Measurements from ENCODE around the gene SLAIN2. TPM values are rescaled to one million over a fixed set of nuclear protein-coding genes. Genes with fewer than 3 reads are reported as not detected.
"Not testable (repeated sequence)": the region's sequence is repeated elsewhere in the genome, so short reads cannot be mapped to it uniquely, and the experiment has no call there.

SLAIN2 gene
- total and polyA plus RNA-seq, 3 donors from 2014 or later, result 57.3 to 255 (median 75.8) TPM

- no peak overlapping the region for H3K27ac ChIP-seq
- WGBS, 2 donors, result 67 to 78% methylated on average over 10 of the region's 10 CpGs
- no peaks in the 10 kb centered on the region for H3K36me3 ChIP-seq (ENCODE audit: low read depth, missing control alignments)
- H3K27me3 ChIP-seq, result no peaks in the 10 kb centered on the region
- no peaks in the 10 kb centered on the region for H3K9me3 ChIP-seq
- peak overlapping the region in 1 of 2 donors; percentile 11 for H3K4me3 ChIP-seq
- DNase-seq, result no peak
- TF ChIP-seq, protein P1, sequence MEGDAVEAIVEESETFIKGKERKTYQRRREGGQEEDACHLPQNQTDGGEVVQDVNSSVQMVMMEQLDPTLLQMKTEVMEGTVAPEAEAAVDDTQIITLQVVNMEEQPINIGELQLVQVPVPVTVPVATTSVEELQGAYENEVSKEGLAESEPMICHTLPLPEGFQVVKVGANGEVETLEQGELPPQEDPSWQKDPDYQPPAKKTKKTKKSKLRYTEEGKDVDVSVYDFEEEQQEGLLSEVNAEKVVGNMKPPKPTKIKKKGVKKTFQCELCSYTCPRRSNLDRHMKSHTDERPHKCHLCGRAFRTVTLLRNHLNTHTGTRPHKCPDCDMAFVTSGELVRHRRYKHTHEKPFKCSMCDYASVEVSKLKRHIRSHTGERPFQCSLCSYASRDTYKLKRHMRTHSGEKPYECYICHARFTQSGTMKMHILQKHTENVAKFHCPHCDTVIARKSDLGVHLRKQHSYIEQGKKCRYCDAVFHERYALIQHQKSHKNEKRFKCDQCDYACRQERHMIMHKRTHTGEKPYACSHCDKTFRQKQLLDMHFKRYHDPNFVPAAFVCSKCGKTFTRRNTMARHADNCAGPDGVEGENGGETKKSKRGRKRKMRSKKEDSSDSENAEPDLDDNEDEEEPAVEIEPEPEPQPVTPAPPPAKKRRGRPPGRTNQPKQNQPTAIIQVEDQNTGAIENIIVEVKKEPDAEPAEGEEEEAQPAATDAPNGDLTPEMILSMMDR (IDR thresholded peaks at IDR 0.05), result no peak
- no peak for TF ChIP-seq POLR2A (IDR thresholded peaks at IDR 0.05)
- H3K4me1 ChIP-seq, result no peaks in the 10 kb centered on the region
- intact Hi-C loops (cut with DNase I; ENCODE audit: low total_unique reads), result loop anchor here (5.0 kb wide), 1 partner anchor 132 kb away; no protein-coding TSS in a partner anchor
These were observed 107.8 kb downstream of the SLAIN2 start for GRCh38 chr4:48449151-48449550.

DNA sequence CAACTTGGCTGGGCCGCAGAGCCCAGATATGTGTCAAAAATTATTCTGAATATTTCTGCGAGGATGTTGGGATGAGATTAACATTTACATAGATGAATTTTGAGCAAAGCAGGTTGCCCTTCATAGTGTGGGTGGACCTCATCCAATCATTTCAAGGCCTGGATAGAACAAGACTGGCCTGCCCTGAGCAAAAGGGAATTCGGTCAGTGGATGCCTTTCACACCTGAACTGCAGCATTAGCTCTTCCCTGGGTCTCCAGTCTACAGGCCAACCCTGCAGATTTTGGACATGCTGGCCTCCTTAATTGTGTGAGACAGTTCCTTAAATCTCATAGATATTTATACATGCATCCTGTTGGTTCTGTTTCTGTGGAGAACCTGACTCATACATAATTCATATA lies 109.4 kb downstream of the SLAIN2 start:
- no peak for DNase-seq
- H3K36me3 ChIP-seq (ENCODE audit: low read depth, missing control alignments), result no peaks in the 10 kb centered on the region
- WGBS, 2 donors, result 92 to 95% methylated on average over 3 of the region's 3 CpGs
- H3K4me1 ChIP-seq, result no peaks in the 10 kb centered on the region
- TF ChIP-seq, protein P1 (IDR thresholded peaks at IDR 0.05), result no peak
- no peak for TF ChIP-seq POLR2A (IDR thresholded peaks at IDR 0.05)
- no peaks in the 10 kb centered on the region for H3K9me3 ChIP-seq
- no peak overlapping the region for H3K27ac ChIP-seq
- no peak overlapping the region for H3K4me3 ChIP-seq
- no peaks in the 10 kb centered on the region for H3K27me3 ChIP-seq
- intact Hi-C loops (cut with DNase I; ENCODE audit: low total_unique reads), result no loop called here

GRCh38 chr4:48451656-48452055 lies 110.3 kb downstream of the SLAIN2 start:
- H3K27ac ChIP-seq; H3K27me3 ChIP-seq; H3K4me1 ChIP-seq; H3K9me3 ChIP-seq; H3K4me3 ChIP-seq; intact Hi-C loops (cut with DNase I; ENCODE audit: low total_unique reads); H3K36me3 ChIP-seq (ENCODE audit: low read depth, missing control alignments); DNase-seq: not testable (repeated sequence)
- WGBS, 2 donors, result 90 to 98% methylated on average over 3 of the region's 3 CpGs

DNA sequence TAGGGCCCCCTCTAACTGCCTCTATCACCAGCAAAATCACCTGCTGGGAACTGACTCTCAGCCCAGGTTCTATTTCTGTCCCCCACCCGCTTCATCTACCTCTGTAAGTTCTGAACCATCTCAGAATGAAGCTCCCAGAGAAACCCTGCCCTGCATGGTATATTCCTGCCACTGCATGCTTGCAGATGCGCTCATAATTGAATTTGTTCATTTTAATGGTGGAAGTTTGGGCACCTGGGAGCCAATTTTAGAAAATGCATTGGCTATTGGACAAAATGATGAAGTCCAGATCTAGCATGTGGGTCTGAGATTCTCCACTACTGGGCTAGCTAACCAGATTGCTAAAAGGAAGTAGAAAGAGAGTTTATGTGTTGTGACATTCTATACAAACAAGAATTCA lies 113.3 kb downstream of the SLAIN2 start:
- TF ChIP-seq, protein P1 (IDR thresholded peaks at IDR 0.05), result no peak
- TF ChIP-seq POLR2A (IDR thresholded peaks at IDR 0.05), result no peak
- intact Hi-C loops (cut with DNase I; ENCODE audit: low total_unique reads), result no loop called here
- DNase-seq, result no peak
- Histone ChIP-seq H3K36me3 (ENCODE audit: low read depth, missing control alignments) (no peaks in the 10 kb centered on the region), H3K4me1 (no peaks in the 10 kb centered on the region), H3K27me3 (no peaks in the 10 kb centered on the region), H3K4me3 (no peak overlapping the region), H3K9me3 (no peaks in the 10 kb centered on the region), H3K27ac (no peak overlapping the region)
- WGBS, 2 donors, result 95 to 100% methylated on average over 2 of the region's 2 CpGs

- intact Hi-C loops (cut with DNase I; ENCODE audit: low total_unique reads), result no loop called here
- Histone ChIP-seq H3K4me1 (no peaks in the 10 kb centered on the region), H3K4me3 (no peak overlapping the region), H3K27me3 (no peaks in the 10 kb centered on the region), H3K36me3 (ENCODE audit: low read depth, missing control alignments) (no peaks in the 10 kb centered on the region), H3K9me3 (no peaks in the 10 kb centered on the region), H3K27ac (no peak overlapping the region)
- DNase-seq, result no peak
- TF ChIP-seq, protein P1 (IDR thresholded peaks at IDR 0.05), result no peak
- no peak for TF ChIP-seq POLR2A (IDR thresholded peaks at IDR 0.05)
These were observed 119.7 kb downstream of the SLAIN2 start for GRCh38 chr4:48461000-48461399.
